Suprapubic skin (tissue), 3 donors: ENCODE results near the gene MPPE1.

ENCODE experiments used
- CTCF ChIP-seq, 2 donors: fragments of 200-600 bp in 1 of 2; fragments of 450-650 bp in 1 of 2; sonication (generic) in 1 of 2; IDR thresholded peaks; one replicate each; pipeline ENCODE4 v1.5.1; 2016 to 2019; ENCODE audit warnings: antibody characterized with exemption in 2 of 2, mild to moderate bottlenecking in 1 of 2, moderate library complexity in 1 of 2
- POLR2A ChIP-seq, 2 donors: fragments of 450-650 bp; IDR thresholded peaks; one replicate each; pipeline ENCODE4 v1.6.1; 2017; ENCODE audit warnings: antibody characterized with exemption in 2 of 2, mild to moderate bottlenecking in 2 of 2, moderate library complexity in 2 of 2

GRCh38 chr18:11905613-11906012 is 2.5 kb downstream of the MPPE1 start:
- TF ChIP-seq CTCF (IDR thresholded peaks at IDR 0.05) (no peak), POLR2A (IDR thresholded peaks at IDR 0.05) (no peak)
